AG04450 (cell line): ENCODE measurements around the gene TNFRSF19. TPM values are rescaled to one million over a fixed set of nuclear protein-coding genes. Genes with fewer than 3 reads are reported as not detected.

Source experiments
- CTCF ChIA-PET: fragments of 300-600, 350-600 bp; formaldehyde crosslinking; extraction: SDS; loops from one replicate; lab custom pipeline; 2022; ENCODE audit warnings: antibody characterized with exemption, inconsistent platforms; lab: Charles Lee
- POLR2A ChIA-PET: fragments of 350-600 bp; formaldehyde crosslinking; extraction: SDS; loops from one replicate; lab custom pipeline; 2021; ENCODE audit warnings: antibody characterized with exemption, inconsistent platforms; lab: Yijun Ruan, JAX
- DNase-seq: peaks from one replicate; pipeline ENCODE4 v3.0.0-alpha.2; 2011; ENCODE audit warnings: low read depth, low spot score
- H3K27ac ChIP-seq: one replicate; pipeline ENCODE4 v1.5.1; 2012; ENCODE audit warnings: low read depth, low read length, control low read depth
- H3K27me3 ChIP-seq: one replicate; pipeline ENCODE4 v1.6.0; 2012; ENCODE audit warnings: low read length; ENCODE audit not compliant: control insufficient read depth, insufficient read depth
- H3K4me3 ChIP-seq: 2 replicates; pipeline ENCODE4 v1.5.1; 2011; ENCODE audit warnings: mild to moderate bottlenecking, low read depth, low read length, control low read depth
- H3K9me3 ChIP-seq: 2 replicates; pipeline ENCODE4 v1.5.1; 2012; ENCODE audit warnings: low read length; ENCODE audit not compliant: control insufficient read depth, insufficient read depth
- polyA plus RNA-seq: library from polyadenylated mRNA; depleted of rRNA; stranded (reverse); fragments of >200 nt; gene quantifications from 2 replicates; pipeline ENCODE4 v1.2.3, GENCODE V29; 2011
- TF ChIP-seq, protein P1 (sequence below): IDR thresholded peaks from 2 replicates; pipeline ENCODE4 v1.5.1; 2011; ENCODE audit warnings: low read depth, low read length, control low read depth, inconsistent platforms

Gene TNFRSF19
- polyA plus RNA-seq, 1 experiment = 183 TPM

DNA sequence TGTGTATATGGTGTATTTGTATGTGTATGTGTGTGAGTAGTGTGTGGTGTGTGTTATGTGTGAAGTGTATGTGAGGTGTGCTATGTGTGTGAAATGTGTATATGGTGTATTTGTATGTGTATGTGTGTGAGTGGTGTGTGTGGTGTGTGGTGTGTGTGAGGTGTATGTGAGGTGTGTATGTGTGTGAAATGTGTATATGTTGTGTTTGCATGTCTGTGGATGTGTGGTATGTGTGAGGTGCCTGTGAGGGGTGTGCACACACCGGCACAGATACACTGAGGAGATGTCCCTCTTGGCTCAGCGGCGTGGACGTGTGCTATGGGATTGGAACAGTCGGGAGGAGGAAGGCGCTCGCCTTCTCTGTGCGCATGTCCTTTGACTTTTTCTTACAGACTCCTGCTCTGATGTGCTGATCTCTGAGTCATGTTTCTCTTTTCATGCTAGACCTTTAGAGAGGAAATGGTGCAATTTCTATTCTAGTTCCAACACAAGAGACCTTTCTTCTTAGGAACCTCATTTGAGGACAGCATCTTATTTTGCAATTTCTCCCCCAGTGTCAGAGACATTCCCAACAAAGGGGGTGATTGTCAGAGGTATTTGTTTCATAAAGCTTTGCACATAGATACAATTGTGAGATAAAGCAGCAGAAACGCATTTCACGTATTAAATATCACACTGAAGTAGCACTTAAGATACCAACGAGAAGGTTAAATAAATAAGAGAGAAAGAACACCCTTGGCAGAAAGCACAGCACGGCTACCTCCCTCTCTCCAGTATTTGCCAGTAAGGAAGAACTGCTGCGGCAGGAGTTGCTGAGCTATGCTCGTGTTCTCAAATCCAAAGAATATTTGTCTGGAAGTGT lies 11.3 kb upstream of the TNFRSF19 start:
- H3K9me3 ChIP-seq = no peaks in the 10 kb centered on the region
- TF ChIP-seq, protein P1, sequence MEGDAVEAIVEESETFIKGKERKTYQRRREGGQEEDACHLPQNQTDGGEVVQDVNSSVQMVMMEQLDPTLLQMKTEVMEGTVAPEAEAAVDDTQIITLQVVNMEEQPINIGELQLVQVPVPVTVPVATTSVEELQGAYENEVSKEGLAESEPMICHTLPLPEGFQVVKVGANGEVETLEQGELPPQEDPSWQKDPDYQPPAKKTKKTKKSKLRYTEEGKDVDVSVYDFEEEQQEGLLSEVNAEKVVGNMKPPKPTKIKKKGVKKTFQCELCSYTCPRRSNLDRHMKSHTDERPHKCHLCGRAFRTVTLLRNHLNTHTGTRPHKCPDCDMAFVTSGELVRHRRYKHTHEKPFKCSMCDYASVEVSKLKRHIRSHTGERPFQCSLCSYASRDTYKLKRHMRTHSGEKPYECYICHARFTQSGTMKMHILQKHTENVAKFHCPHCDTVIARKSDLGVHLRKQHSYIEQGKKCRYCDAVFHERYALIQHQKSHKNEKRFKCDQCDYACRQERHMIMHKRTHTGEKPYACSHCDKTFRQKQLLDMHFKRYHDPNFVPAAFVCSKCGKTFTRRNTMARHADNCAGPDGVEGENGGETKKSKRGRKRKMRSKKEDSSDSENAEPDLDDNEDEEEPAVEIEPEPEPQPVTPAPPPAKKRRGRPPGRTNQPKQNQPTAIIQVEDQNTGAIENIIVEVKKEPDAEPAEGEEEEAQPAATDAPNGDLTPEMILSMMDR = no peak
- peak; percentile 58 for DNase-seq
- H3K4me3 ChIP-seq = peak overlapping the region; percentile 28
- H3K27ac ChIP-seq = peak overlapping the region; percentile 80
- CTCF ChIA-PET = interaction anchor here (1.5 kb wide), 1 partner anchor 12 kb away, joined by 3 read pairs; no protein-coding TSS in a partner anchor
- POLR2A ChIA-PET = no interaction called here
- H3K27me3 ChIP-seq = no peaks in the 10 kb centered on the region

- DNase-seq = no peak
- Histone ChIP-seq H3K27me3 (no peaks in the 10 kb centered on the region), H3K27ac (no peak overlapping the region), H3K9me3 (no peaks in the 10 kb centered on the region), H3K4me3 (no peak overlapping the region)
- ChIA-PET CTCF (no interaction called here), POLR2A (no interaction called here)
- TF ChIP-seq, protein P1 = no peak
These were observed 9.6 kb upstream of the TNFRSF19 start for GRCh38 chr13:23560571-23561089.

GRCh38 chr13:23561261-23561660 lies 9.0 kb upstream of the TNFRSF19 start:
- CTCF ChIA-PET = no interaction called here
- Histone ChIP-seq H3K27me3 (no peaks in the 10 kb centered on the region), H3K27ac (no peak overlapping the region), H3K4me3 (no peak overlapping the region), H3K9me3 (no peaks in the 10 kb centered on the region)
- no peak for DNase-seq
- TF ChIP-seq, protein P1 = no peak
- POLR2A ChIA-PET = no interaction called here

DNA sequence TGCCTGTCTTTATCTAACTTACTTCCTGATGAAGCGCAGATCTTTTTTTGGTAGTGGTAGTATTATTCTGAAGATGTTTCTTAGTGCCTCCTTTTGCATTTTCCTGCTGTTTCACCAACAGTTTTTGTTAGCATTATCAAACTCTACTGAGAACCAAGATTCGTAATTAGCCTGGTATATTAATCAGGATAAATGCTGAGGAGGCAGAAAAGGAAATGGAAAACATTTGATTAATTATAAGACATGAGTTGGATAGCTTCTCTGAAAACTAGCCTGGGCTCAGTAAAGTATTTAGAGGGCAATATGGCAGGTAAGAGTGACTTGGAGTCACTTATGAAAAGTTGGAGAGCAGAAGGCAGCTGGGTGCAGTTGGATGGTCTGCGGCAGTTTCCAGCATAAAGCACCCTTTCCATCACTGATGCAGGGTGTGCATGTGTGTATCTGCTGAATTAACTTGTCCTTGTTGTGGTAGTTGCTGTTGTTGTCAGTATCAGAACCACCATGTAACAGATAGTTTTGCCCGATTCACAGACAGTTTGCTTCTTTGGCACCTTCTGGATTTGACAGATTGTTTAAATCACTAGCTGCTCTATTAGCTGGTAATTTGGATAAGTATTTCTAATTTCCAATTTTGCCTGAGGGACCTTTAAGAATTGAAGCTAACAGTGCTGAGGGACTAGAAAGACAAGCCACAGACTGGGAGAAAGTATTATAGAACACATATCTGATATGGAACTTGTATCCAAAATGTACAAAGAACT lies 6.9 kb upstream of the TNFRSF19 start:
- no peaks in the 10 kb centered on the region for H3K27me3 ChIP-seq
- H3K9me3 ChIP-seq = no peaks in the 10 kb centered on the region
- DNase-seq = no peak
- H3K4me3 ChIP-seq = no peak overlapping the region
- ChIA-PET POLR2A (no interaction called here), CTCF (interaction anchor here (0.7 kb wide), 1 partner anchor 10 kb away, joined by 3 read pairs; no protein-coding TSS in a partner anchor)
- no peak overlapping the region for H3K27ac ChIP-seq
- TF ChIP-seq, protein P1 = no peak
